B cell (primary cell): ENCODE data around the gene PTPRN2.

ENCODE experiments used
- EZH2 ChIP-seq: IDR thresholded peaks from 2 replicates; pipeline ENCODE4 v1.6.1; 2012; ENCODE audit warnings: borderline replicate concordance, low read depth, mild to moderate bottlenecking, moderate library complexity, low read length; ENCODE audit not compliant: insufficient read depth, poor library complexity, severe bottlenecking
- TF ChIP-seq, protein P1 (sequence below): fragments of 200-600 bp; IDR thresholded peaks from one replicate; pipeline ENCODE4 v1.8.0; 2022; ENCODE audit warnings: antibody characterized with exemption, mild to moderate bottlenecking

DNA sequence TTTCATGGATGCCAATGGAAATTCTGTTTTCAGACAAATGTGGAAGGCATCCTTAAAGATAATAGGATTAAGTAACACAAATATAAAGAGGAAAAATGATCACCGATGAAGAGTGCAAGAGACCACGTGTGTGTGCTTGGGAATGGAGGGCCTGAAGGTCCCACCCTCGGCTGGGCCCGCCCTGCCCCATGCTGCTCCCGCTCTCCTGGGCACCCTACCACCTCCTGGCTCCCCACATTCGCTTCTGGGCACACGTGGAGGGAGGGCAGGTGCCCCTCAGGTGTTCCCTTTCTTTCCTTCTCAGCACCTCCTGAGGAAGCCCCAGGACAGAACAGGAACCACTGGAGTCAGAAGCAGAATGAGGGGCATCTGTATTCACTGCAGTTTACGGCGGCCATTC lies 883.3 kb downstream of the PTPRN2 start:
- TF ChIP-seq, protein P1, sequence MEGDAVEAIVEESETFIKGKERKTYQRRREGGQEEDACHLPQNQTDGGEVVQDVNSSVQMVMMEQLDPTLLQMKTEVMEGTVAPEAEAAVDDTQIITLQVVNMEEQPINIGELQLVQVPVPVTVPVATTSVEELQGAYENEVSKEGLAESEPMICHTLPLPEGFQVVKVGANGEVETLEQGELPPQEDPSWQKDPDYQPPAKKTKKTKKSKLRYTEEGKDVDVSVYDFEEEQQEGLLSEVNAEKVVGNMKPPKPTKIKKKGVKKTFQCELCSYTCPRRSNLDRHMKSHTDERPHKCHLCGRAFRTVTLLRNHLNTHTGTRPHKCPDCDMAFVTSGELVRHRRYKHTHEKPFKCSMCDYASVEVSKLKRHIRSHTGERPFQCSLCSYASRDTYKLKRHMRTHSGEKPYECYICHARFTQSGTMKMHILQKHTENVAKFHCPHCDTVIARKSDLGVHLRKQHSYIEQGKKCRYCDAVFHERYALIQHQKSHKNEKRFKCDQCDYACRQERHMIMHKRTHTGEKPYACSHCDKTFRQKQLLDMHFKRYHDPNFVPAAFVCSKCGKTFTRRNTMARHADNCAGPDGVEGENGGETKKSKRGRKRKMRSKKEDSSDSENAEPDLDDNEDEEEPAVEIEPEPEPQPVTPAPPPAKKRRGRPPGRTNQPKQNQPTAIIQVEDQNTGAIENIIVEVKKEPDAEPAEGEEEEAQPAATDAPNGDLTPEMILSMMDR: no peak
- TF ChIP-seq EZH2: no peak
